HepG2 (cell line): ENCODE measurements around the gene TRAPPC3. TPM values are rescaled to one million over a fixed set of nuclear protein-coding genes. Genes with fewer than 3 reads are reported as not detected.

Experiments
- ATF7 ChIP-seq, 2 experiments: fragments of 450-650 bp in 1 of 2; sonication (generic) in 1 of 2; formaldehyde crosslinking in 1 of 2; IDR thresholded peaks; 2 replicates each; pipeline versions ENCODE4 v1.4.0 to v1.6.1; 2016 to 2020; ENCODE audit warnings: antibody characterized with exemption in 1 of 2, mild to moderate bottlenecking in 1 of 2, missing genetic modification reagents in 1 of 2
- BCL3 ChIP-seq: sonication (generic); formaldehyde crosslinking; IDR thresholded peaks from 2 replicates; pipeline ENCODE4 v1.5.1; 2020; ENCODE audit warnings: mild to moderate bottlenecking, missing genetic modification reagents, moderate library complexity
- BRF2 ChIP-seq: sonication (generic); formaldehyde crosslinking; IDR thresholded peaks from 2 replicates; pipeline ENCODE4 v1.8.1; 2022; ENCODE audit warnings: mild to moderate bottlenecking, missing genetic modification reagents
- DDIT3 ChIP-seq: sonication (generic); formaldehyde crosslinking; IDR thresholded peaks from 2 replicates; pipeline ENCODE4 v1.4.0; 2020; ENCODE audit warnings: mild to moderate bottlenecking, missing genetic modification reagents
- DNMT1 ChIP-seq: sonication (generic); formaldehyde crosslinking; IDR thresholded peaks from 2 replicates; pipeline ENCODE4 v1.5.1; 2020; ENCODE audit warnings: mild to moderate bottlenecking, missing genetic modification reagents
- ELK4 ChIP-seq: sonication (generic); formaldehyde crosslinking; IDR thresholded peaks from 2 replicates; pipeline ENCODE4 v1.9.0; 2021; ENCODE audit warnings: missing genetic modification reagents, borderline replicate concordance
- FOXA3 ChIP-seq: IDR thresholded peaks from 2 replicates; pipeline ENCODE4 v1.6.1; 2016; ENCODE audit warnings: missing genetic modification reagents, missing compliant biosample characterization
- NPAS2 ChIP-seq: sonication (generic); formaldehyde crosslinking; IDR thresholded peaks from 2 replicates; pipeline ENCODE4 v1.8.0; 2022; ENCODE audit warnings: mild to moderate bottlenecking, missing genetic modification reagents, borderline replicate concordance
- NR2F6 ChIP-seq, 2 experiments: IDR thresholded peaks; 2 replicates each; pipeline ENCODE4 v1.6.1; 2016; ENCODE audit warnings: antibody characterized with exemption in 1 of 2, mild to moderate bottlenecking in 1 of 2
- PTBP1 ChIP-seq: fragments of 200-400 bp; formaldehyde crosslinking; IDR thresholded peaks from 2 replicates; pipeline ENCODE4 v1.6.1; 2018; ENCODE audit warnings: low read length, low read depth; ENCODE audit not compliant: poor library complexity, severe bottlenecking
- SALL2 ChIP-seq: sonication (generic); formaldehyde crosslinking; IDR thresholded peaks from 2 replicates; pipeline ENCODE4 v1.8.1; 2023; ENCODE audit warnings: mild to moderate bottlenecking, missing genetic modification reagents, inconsistent platforms
- ZBTB2 ChIP-seq: sonication (generic); formaldehyde crosslinking; IDR thresholded peaks from 2 replicates; pipeline ENCODE4 v1.8.0; 2022; ENCODE audit warnings: low read depth, missing genetic modification reagents
- ZBTB26 ChIP-seq: IDR thresholded peaks from 2 replicates; pipeline ENCODE4 v1.6.1; 2016; ENCODE audit warnings: missing compliant biosample characterization, missing genetic modification reagents, borderline replicate concordance
- ZFY ChIP-seq: sonication (generic); formaldehyde crosslinking; IDR thresholded peaks from 2 replicates; pipeline ENCODE4 v1.4.0; 2020; ENCODE audit warnings: missing genetic modification reagents
- ZKSCAN5 ChIP-seq: sonication (generic); formaldehyde crosslinking; IDR thresholded peaks from 2 replicates; pipeline ENCODE4 v1.5.1; 2020; ENCODE audit warnings: mild to moderate bottlenecking, missing genetic modification reagents
- ZNF264 ChIP-seq: sonication (generic); formaldehyde crosslinking; IDR thresholded peaks from 2 replicates; pipeline ENCODE4 v1.4.0; 2020; ENCODE audit warnings: missing genetic modification reagents
- ZNF280B ChIP-seq: sonication (generic); formaldehyde crosslinking; IDR thresholded peaks from 2 replicates; pipeline ENCODE4 v1.5.0; 2020; ENCODE audit warnings: missing genetic modification reagents, mild to moderate bottlenecking, borderline replicate concordance
- ZNF564 ChIP-seq: sonication (generic); formaldehyde crosslinking; IDR thresholded peaks from 2 replicates; pipeline ENCODE4 v1.8.1; 2023; ENCODE audit warnings: mild to moderate bottlenecking, missing genetic modification reagents
- ZNF580 ChIP-seq: IDR thresholded peaks from 2 replicates; pipeline ENCODE4 v1.6.1; 2016; ENCODE audit warnings: low read depth, borderline replicate concordance
- polyA plus RNA-seq, 8 experiments: library from polyadenylated mRNA; depleted of rRNA in 3 of 8; stranded (reverse) in 7 of 8; unstranded in 1 of 8; fragments of >200 nt; fragmentation: Illumina TruSeq in 4 of 8; extraction: Trizol in 4 of 8; gene quantifications; 2 replicates each; pipeline versions ENCODE4 v1.2.1 to v1.2.3, GENCODE V29; 2011 to 2016; ENCODE audit warnings: low read depth in 4 of 8, missing spikeins in 1 of 8, mixed read lengths in 1 of 8; ENCODE audit not compliant: insufficient read depth in 1 of 8
- total RNA-seq, 5 experiments: library from RNA; depleted of rRNA; stranded (reverse); fragments of >200 nt; fragmentation: Illumina TruSeq; extraction: Trizol; gene quantifications; 2 replicates each; pipeline ENCODE4 v1.2.3, GENCODE V29; 2016; ENCODE audit warnings: low read depth in 1 of 5

TRAPPC3 gene
- total and polyA plus RNA-seq, 2 of the 13 experiments (the other 11 are each of a cell fraction or from before 2014, with no cell fraction given), result 53.7 to 62.4 TPM

- TF ChIP-seq ZBTB26 (CRISPR knock-in tag), result no peak
- TF ChIP-seq ATF7 (IDR thresholded peaks at IDR 0.05), result no peak
- no peak for TF ChIP-seq ATF7 (CRISPR knock-in tag; IDR thresholded peaks at IDR 0.05)
- no peak for TF ChIP-seq BRF2 (CRISPR knock-in tag)
- TF ChIP-seq ZNF264 (CRISPR knock-in tag), result no peak
- peak; percentile 14; the same call in 1 of the 2 replicates for TF ChIP-seq SALL2 (CRISPR knock-in tag)
- no peak for TF ChIP-seq ELK4 (CRISPR knock-in tag)
- TF ChIP-seq ZNF280B (CRISPR knock-in tag), result no peak
- no peak for TF ChIP-seq DNMT1 (CRISPR knock-in tag)
- TF ChIP-seq NR2F6 (IDR thresholded peaks at IDR 0.05), result no peak
- no peak for TF ChIP-seq NR2F6 (CRISPR knock-in tag; IDR thresholded peaks at IDR 0.05)
- no peak for TF ChIP-seq BCL3
- TF ChIP-seq DDIT3, result no peak
- no peak for TF ChIP-seq ZNF580 (CRISPR knock-in tag)
- no peak for TF ChIP-seq NPAS2 (CRISPR knock-in tag)
- TF ChIP-seq ZBTB2 (CRISPR knock-in tag), result 0 out of 2 replicates have a peak, but pooled peaks have one; percentile 33
- TF ChIP-seq ZNF564 (CRISPR knock-in tag), result no peak
- TF ChIP-seq PTBP1, result no peak
- no peak for TF ChIP-seq ZKSCAN5
- peak; percentile 22; the same call in 1 of the 2 replicates for TF ChIP-seq FOXA3 (CRISPR knock-in tag)
- TF ChIP-seq ZFY (CRISPR knock-in tag), result peak; percentile 80
These were observed 6.4 kb upstream of the TRAPPC3 start, which contains the start of gene MAP7D1 (continued) for GRCh38 chr1:36155408-36156328.
